HG03457 (cell line): ENCODE data around the gene SMCO3.

Experiments used
- ATAC-seq: cut with Tn5 transposase; IDR thresholded peaks from one replicate; pipeline ENCODE4 v1.9.1; 2021; ENCODE audit warnings: moderate number of reproducible peaks; ENCODE audit not compliant: unreplicated experiment

SMCO3 gene

DNA sequence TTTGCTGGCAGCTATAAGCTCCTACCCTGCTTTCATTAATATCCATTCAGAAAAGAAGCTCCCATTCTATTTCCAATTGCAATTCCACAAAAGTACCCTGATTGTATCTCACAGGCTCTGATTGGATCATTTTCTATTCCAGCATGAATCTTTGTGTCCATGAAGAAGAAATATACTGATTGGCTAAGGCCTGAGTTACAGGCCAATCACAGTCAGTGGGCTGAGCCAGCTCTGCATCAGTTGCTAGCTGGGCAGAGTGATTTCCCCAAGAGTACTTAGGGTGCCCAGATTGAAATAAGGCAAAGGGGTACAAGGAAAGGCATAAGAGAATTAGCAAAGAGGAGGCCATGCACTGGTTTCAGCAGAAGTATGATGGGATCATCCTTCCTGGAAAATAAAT lies 14.9 kb upstream of the SMCO3 start:
- no peak for ATAC-seq

DNA sequence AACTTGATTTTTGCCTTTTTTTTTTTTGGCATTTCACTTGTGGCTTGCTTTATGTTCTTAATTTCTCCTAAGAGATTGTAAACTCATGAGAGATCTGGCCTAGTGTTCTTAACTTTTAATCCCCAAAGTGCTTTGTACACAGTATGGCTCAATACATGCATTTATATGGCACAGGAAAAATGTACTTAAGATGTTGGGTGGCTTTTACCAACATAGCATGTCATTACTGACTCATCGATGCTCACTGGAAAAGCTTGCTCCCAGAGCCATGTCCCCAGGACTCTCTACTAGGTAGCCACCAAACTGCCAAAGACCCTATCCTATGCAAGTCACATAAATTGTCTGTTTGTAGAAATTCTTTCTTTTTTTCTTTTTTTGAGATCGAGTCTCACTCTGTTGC lies 13.1 kb upstream of the SMCO3 start:
- ATAC-seq = no peak

DNA sequence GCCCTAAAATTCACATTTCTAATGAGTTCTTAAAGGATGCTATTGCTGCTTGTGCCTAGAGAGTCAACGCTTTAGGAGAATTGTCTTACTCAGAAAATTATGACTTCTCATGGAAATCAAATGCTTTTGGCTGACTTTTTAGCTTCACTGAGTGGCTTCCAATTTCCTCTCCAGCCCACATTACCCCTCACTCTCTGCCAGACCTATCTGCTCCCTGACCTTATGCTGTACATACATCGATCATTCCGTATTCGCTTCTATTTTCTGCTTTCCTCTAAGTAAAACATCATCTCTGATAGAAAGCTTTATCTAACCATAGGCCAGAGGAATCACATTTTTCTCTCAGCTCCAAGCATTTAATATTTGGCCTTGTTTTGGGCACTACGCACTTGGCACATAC lies 12.5 kb upstream of the SMCO3 start:
- ATAC-seq = no peak

DNA sequence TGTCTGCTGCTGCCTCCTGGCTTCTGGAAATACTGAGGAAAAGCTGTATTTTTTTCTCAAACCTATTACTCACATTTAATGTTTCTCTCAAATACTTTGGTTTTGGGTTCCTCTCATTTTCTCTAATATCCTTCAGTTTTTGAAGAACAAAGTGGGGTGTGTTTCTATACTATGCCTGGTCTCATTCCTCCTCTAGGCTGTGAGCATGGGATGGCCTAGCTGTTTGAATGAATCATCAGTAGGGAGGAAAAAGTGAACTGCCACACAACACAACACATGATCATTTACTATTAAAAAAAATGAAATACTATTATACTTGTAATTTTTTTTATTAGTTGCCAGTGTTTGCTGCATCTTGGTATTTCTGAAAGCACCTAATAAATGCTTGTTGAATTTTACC lies 11.3 kb upstream of the SMCO3 start:
- no peak for ATAC-seq

DNA sequence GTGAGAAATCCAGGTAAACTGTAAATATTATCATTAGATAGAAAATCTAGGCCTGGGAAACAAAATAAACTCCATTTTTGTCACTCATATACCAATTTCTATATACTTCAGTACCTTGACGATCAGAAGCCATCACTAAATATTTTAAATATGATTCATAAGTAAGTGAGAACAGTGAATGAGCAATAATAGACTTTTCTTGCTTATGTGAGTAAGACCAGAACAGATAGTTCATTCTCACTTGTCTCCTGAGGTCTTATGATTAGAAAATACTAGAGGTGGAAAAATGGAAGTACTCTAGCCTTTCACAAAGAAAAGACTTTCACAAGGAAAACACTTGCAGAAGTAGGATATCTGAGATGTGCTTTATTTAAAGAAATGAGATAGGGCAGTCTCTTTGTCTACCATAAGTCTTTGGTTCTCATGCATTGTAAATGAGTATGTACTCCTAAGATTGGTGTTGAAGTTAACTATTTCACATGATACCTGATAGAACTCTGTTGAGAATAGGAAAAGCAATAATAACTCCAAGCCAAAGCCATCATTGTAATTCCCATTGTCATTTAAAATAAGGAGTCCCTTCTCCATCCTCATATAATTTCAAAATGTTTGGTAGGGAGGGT lies 10.1 kb upstream of the SMCO3 start:
- no peak for ATAC-seq

DNA sequence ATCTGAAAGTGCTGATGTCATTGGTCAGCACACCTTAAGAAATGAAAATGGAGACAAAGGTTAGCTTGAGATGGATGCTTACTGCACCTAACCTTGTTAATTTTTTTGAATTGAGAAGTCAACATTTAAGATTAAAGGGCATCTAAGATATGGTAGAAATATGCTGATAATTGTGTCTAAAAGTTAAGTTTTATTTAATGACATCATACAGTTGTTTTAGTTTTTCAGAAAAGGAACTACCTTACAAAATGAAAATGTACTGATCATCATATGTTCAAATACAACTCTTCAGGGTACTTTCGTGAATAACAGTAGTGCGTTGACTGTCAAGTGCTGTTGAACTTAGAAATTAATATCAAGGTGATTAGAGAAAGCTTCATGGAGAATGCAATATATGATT lies 2.5 kb downstream of the SMCO3 start:
- ATAC-seq = no peak

DNA sequence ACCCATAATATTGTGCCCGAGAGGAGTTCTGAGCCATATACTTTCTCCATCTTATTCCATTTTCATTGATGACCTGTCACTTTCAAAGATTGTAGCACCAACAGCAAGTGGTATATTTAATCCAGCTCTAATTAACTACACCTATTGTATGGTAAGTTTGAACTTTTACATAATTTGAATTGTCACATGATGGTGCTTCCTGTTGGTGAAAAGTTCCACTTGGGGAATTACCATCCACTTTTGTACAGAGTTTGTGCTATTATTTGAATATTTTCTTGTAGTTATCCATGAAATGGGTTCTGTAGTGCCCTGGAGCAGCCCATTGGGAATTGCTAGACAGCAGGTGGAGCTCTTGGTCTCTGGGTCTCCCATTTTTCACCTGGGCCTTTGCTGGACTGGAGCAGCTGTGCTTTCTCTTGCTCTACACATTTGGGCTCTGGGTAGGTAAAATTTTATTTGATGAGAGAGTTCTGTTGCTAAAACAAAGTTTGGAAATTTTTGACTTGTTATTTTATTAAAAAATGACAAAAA lies 3.0 kb downstream of the SMCO3 start:
- no peak for ATAC-seq

DNA sequence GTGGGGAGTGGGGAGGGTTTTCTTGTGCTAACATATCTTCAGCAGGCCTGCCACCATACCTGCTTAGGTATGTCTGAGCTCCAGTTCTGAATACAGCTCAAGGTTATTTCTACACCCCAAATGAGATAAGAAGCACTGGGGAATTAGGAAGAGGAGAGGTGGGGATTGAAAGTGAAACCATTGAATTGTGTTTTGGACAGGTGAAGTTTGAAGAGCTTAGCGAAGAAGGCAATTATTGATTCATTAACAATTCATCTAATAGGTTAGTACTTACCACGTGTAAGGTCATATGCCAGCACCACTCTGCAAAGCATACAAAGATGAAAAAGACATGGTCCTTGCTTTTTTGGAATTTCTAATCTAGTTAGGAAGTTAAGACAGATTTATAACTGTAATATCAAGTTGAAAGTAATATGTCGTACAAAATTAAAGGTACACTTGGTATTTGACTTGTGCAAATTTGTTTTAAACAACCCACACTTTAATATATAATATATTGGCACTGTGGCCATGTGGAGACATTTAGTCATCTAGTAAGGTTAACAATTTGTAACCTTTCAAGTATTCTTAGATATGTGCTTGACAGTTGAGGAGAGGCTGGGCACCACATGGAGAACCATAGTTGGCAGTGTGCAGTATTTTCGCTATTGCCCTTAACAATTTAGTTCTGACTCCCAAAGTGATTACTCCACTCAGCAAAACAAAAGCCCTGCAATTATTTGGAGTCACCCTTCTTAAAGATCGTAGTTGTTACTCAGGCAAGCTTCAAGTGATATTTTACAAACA lies 3.6 kb downstream of the SMCO3 start:
- ATAC-seq = no peak

DNA sequence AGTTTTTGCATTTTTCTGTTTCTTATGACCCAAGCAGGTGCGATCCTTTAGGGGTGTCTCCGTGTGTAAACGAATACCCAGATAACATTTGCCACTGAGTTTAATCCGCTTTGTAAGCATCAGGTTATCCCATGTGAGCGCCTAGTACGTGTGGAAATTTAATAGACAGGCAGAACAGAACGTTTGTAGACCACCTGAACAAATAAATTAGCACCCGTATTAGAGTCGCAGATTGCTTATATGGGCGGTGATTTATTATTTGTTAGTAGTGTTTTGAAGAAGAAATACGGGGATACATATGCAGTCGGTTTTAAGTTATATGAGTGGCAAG lies 10.2 kb downstream of the SMCO3 start:
- ATAC-seq = peak; percentile 16

DNA sequence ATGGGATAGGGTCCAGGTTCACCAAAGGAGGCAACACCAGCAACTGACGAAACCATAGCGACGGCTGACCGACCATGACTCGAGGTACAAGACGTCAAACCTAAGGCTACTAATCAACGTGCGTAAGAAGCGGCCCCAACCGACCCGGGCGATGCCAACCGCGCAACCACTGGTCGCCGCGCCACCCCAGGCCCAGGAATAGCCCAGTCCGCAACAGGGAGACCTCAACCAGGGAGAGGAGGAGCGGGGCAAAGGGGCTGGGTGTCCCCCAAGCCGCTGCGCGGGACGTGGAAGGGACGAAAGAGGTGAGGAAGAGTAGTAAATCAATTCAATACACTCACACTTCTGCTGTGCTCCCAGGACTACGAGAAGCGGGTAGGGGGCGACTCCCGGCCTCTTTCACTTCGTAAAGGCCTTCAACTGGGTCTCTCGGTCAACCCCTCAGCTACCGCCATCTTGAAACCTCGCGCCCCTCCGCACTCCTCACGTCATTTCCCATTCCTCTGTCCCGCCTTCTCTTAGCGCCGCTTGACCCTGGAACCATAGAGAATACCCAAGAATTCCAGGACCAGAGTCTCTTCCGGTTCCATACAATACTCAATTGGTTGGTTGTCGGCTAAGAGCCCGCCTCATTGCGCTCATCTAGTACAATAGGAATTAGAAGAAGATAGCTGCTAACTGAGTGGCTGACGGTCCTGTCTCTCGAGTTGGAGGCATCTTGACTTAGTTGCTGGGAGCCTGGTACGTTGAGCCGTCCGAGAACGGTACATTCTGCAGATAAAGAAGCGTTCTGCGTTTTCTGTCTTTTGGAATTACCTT lies 10.8 kb downstream of the SMCO3 start, which contains the start of the genes C12orf60 and WBP11:
C12orf60 (plus strand) TSS at position 660 of the 819 bp plus-strand sequence. CDS start 19,266 bp downstream, outside the sequence.
WBP11 (minus strand) TSS at position 468 of the 819 bp plus-strand sequence. CDS start 2,095 bp downstream, outside the sequence.
- ATAC-seq = peak; percentile 98

DNA sequence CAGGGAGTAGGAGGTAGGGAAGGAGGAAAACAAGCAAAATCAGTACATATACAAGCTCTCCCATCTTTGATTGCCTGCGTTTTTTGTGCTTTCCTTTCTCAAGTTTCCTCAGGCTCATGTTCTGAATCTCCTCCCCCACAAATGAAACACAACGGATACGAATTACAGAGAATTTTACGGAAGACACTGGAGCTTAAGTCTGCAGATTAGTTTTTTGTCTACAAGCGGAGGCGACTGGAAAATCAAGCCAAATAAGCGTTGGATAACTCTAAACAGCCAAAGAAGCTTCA lies 11.3 kb downstream of the SMCO3 start:
- ATAC-seq = no peak

DNA sequence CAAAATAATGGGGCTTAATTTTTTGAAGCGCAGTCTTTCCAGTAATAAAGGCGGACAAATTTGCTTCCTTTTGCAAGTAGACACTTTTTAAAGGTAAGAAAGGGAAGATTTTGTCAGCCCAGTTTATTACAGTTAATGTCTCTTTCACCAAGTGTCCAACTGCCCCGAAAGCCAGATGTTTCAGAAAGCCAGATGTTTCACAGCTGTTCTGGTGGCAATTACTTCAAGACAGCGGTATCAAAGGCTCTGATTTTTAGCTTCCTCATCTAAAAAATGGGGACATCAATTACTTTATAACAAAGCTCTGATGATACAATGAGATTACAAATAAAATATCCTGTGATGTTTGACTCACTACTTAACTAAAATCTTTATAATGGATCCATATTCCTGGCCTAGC lies 11.7 kb downstream of the SMCO3 start:
- ATAC-seq = no peak

DNA sequence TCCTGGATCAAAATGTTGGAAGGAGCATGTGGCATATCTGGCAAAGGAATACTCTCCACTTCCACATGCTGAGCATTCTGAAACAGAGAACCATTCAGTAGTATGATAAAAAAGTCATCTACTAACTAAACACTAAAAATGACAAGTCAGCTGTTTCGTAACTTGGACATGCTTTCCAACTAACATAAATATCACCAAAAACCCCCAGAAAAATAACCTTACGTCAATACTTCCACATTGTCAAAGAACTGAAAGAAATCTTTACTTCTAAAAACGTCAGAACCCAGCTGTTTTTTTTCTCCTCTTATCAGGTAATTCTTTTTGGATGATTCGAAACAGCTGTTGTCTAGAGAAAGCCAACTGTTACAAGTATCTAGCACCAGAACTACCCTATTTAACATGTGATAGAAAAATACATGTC lies 18.9 kb downstream of the SMCO3 start:
- ATAC-seq = no peak

DNA sequence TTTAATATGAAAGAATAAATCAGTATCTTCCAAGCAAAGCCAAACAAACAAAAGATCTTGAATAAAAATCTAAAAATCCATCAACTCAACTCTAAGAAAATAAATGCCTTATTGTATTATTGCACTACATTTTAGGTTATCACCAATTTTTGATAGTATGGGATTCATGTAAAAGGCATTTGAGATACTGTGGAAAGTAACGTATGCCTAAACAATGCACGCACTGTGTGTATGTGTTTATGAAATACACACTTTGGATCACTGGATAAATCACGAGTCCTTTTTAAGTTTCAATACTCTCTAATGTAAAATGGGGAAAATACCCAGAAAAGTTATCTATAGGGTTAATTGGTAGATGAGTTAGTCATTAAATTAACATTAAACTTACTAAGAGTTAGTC lies 28.4 kb downstream of the SMCO3 start:
- no peak for ATAC-seq

DNA sequence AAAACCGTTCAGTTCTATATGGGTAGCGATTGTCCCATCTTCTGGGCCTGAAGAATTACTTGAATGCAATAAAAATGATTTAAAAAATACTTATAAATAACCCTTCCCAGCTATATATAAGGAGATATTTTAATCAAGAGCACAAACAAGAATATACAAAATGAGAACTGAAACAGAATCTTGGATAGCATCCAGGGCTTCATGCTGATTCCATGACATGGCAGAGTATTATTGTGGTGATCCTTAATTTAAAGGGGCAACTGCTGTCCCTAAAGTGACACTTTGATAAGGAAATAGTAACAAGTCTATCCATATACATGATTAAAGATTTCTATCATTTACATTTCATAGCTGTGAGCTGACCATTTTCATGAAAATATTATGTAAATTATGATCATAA lies 29.5 kb downstream of the SMCO3 start:
- ATAC-seq = no peak

DNA sequence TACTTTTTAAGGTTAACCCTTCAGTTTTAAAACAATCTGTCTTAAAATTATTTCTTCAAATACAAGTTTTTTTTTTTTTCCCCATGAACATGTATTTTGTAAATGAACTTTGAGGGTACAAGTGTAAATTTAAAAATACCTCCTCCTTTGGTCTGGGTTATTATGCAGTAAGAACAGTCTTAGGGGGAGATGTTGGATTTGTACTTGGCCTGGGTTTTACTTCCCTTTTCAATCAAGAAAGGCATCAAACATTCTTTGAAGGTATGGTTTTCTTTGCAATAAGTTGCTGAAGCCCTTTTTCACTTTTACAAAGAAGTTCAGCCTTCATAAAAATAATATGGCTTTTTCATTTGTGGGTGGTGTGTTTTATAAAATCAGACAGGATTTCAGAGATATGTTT lies 31.2 kb downstream of the SMCO3 start:
- ATAC-seq = no peak

DNA sequence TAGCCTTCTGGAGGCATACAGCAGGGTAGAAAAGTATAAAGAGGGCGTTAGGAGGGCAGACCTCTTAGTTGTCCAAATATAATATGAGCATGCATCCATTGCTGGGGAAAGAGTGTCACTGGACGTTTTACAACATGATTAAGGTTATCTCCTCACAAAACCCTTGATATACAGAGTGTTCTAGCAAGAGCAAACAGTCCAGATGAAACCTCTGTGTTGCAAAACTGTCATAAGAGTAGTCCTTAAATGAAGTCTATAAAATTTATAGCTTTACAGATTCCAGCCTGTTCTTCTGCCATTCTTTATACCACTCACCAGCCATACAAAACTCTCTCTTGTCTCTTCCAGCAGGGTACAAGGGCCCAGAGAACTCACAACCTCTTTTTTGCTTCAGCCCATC lies 32.4 kb downstream of the SMCO3 start:
- no peak for ATAC-seq

DNA sequence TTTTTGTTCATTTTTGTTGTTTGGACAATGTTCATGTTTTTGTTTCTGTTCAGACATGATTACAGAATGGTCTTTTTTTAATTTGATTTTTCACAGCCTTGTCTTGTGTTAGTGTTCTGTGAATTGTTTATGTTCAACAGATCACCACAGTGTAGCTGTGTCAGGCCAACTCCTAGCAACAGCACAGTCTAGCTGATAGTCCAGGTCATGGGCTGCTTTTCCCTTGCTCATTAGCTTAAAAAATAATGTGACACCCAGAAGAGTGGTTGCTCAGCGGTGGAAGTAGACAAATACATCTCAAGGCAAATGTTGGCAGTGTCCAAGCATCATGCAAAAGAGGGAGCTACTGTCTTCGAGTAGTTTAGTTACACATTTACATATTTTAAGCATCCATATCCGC lies 33.1 kb downstream of the SMCO3 start:
- ATAC-seq = no peak

DNA sequence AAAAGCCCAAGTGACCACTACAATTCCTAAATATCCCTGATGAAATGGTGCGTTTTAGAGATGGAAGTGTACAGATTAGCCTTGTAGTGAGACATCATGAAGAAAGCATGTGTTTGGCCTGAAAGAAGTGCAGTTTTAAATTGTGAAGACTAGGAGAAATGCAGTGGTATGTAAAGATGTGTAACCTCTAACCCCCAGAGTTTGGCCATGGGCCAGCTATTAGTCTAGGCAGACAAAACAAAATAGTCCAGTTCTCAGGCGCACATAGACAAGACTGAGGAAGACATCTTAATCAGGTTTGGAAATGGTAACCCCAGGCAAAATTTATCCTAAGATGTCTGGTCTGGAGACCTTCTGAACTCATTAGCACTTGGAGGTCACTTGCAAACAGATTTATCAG lies 34.1 kb downstream of the SMCO3 start:
- no peak for ATAC-seq

DNA sequence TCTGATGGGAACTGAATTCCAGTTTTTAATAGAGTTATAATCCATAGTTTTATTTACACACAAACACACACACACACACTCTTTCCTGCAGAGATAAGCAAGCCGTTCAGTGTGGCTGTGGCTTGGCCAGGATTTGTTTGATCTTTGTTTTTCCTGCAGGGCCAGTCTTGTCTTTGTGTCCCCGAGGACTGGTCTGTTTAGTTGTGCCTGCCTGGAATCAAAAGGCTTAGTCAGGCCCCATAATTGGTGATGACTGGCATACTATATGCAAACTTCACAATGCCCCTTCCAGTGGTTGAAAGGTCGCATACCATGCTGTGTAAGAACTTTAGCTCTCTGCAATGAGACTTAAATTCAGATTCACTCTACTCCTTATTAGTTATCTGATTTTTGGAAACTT lies 36.7 kb downstream of the SMCO3 start:
- ATAC-seq = no peak

DNA sequence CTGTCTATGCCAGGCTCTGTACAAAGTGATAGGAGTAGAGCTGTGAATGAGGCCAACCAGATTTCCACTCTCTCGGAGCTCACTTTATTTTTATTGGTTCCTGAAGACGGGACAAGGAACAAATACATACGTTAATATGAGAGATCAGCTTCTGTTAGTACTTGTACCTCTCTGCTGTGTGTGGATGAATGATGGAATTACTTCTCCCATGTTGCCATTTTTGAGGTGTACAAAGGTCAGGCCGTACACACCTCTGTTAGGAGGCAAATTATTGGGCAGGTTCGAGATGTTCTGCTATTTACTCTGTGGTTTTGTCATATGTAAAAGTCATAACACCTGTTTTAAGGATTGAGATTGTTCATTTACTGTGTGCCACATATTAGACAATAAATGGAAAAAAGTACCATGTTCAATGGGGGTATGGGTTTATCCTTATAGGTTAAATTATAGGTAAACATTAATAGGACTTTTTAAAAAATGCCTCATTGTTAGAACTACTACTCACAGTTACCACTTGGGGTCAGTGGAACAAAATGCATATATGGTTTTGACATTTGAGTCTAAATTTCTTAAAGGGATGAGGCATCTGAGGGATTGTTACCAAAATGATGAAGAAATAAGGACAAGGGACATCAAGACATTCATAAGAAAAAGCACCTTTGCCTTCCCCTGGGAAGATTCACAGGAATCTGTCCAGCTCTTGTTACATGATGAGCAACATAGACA lies 37.6 kb downstream of the SMCO3 start:
- no peak for ATAC-seq
